H1 (cell line): Measurements from ENCODE around the gene LOXHD1. TPM values are rescaled to one million over a fixed set of nuclear protein-coding genes. Genes with fewer than 3 reads are reported as not detected.

Experiments
- CTCF ChIA-PET: fragments of 300-600 bp; sonication (Branson Sonifier 250); formaldehyde crosslinking; loops from one replicate; lab custom pipeline; 2021; ENCODE audit not compliant: partially characterized antibody; lab: Charles Lee
- POLR2A ChIA-PET: fragments of 300-600 bp; sonication (Branson Sonifier 250); formaldehyde crosslinking; loops from one replicate; lab custom pipeline; 2021; ENCODE audit warnings: inconsistent platforms; ENCODE audit not compliant: partially characterized antibody; lab: Charles Lee
- DNase-seq, 2 experiments: peaks; one replicate each; pipeline versions ENCODE4 v3.0.0 to v3.0.0-alpha.2; 2010 to 2022; ENCODE audit warnings: low spot score in 2 of 2, low read depth in 1 of 2, mixed read lengths in 1 of 2
- FAIRE-seq: peaks from 2 replicates; lab custom pipeline; 2011; peaks lifted over from hg19 to GRCh38; lab: Jason Lieb, UNC
- H2AFZ ChIP-seq: 2 replicates; pipeline ENCODE4 v1.8.1; 2012; ENCODE audit warnings: low read length, inconsistent platforms
- H2AK5ac ChIP-seq: 2 replicates; pipeline ENCODE4 v1.6.1; 2013; ENCODE audit warnings: low read depth, low read length
- H2BK120ac ChIP-seq: replicated peaks from 2 replicates; pipeline ENCODE3; 2013; ENCODE audit warnings: low read depth, low read length, inconsistent platforms
- H2BK12ac ChIP-seq: 2 replicates; pipeline ENCODE4 v1.6.1; 2013; ENCODE audit warnings: low read depth, low read length
- H2BK15ac ChIP-seq: 2 replicates; pipeline ENCODE4 v1.6.1; 2013; ENCODE audit warnings: low read length
- H2BK20ac ChIP-seq: 2 replicates; pipeline ENCODE4 v1.6.1; 2013; ENCODE audit warnings: low read length
- H2BK5ac ChIP-seq: 2 replicates; pipeline ENCODE4 v1.6.1; 2013; ENCODE audit warnings: low read depth, low read length
- H3K14ac ChIP-seq: 2 replicates; pipeline ENCODE4 v1.6.1; 2013; ENCODE audit warnings: inconsistent platforms; ENCODE audit not compliant: insufficient read length
- H3K18ac ChIP-seq: 2 replicates; pipeline ENCODE4 v1.6.1; 2013; ENCODE audit warnings: low read length; ENCODE audit errors: extremely low read depth
- H3K23ac ChIP-seq: 2 replicates; pipeline ENCODE4 v1.6.1; 2013; ENCODE audit warnings: inconsistent platforms; ENCODE audit not compliant: insufficient read length
- H3K23me2 ChIP-seq: 2 replicates; pipeline ENCODE4 v1.6.1; 2013; ENCODE audit warnings: low read depth, low read length
- H3K27ac ChIP-seq: 2 replicates; pipeline ENCODE4 v1.6.1; 2011; ENCODE audit warnings: low read depth, low read length, inconsistent platforms
- H3K27me3 ChIP-seq, 4 experiments: replicated peaks in 1 of 4; 1 replicate in 1 of 4; 2 replicates in 3 of 4; pipeline versions ENCODE4 v1.6.1 to v1.8.1; 2011 to 2013; ENCODE audit warnings: low read length in 3 of 4, mild to moderate bottlenecking in 3 of 4, inconsistent platforms in 2 of 4, mixed read lengths in 2 of 4, moderate library complexity in 1 of 4; ENCODE audit not compliant: control insufficient read depth in 3 of 4, insufficient read depth in 3 of 4; ENCODE audit errors: extremely low read depth in 1 of 4
- H3K36me3 ChIP-seq, 4 experiments: 2 replicates each; pipeline versions ENCODE4 v1.6.1 to v1.8.1; 2011 to 2013; ENCODE audit warnings: mild to moderate bottlenecking in 4 of 4, low read length in 3 of 4, moderate library complexity in 2 of 4, control low read depth in 1 of 4, inconsistent platforms in 1 of 4; ENCODE audit not compliant: insufficient read depth in 4 of 4, control insufficient read depth in 2 of 4
- H3K4ac ChIP-seq: replicated peaks from 2 replicates; pipeline ENCODE3; 2013; ENCODE audit warnings: low read length, low read depth, mixed read lengths, inconsistent platforms; ENCODE audit not compliant: insufficient read length
- H3K4me1 ChIP-seq, 4 experiments: replicated peaks in 1 of 4; 1 replicate in 1 of 4; 2 replicates in 3 of 4; pipeline versions ENCODE4 v1.6.1 to v1.8.1; 2011 to 2013; ENCODE audit warnings: low read length in 3 of 4, inconsistent platforms in 2 of 4, mixed read lengths in 1 of 4; ENCODE audit not compliant: insufficient read depth in 4 of 4, control insufficient read depth in 3 of 4
- H3K4me2 ChIP-seq, 2 experiments: 2 replicates each; pipeline versions ENCODE4 v1.6.1 to v1.8.1; 2011 to 2013; ENCODE audit warnings: low read depth in 2 of 2, low read length in 2 of 2, control low read depth in 1 of 2, inconsistent platforms in 1 of 2, mild to moderate bottlenecking in 1 of 2; ENCODE audit not compliant: insufficient read depth in 1 of 2
- H3K4me3 ChIP-seq, 4 experiments: fragments of 200-600, 300-600 bp in 1 of 4; sonication (generic), shearing (Covaris generic), sonication (Bioruptor Twin) in 1 of 4; 2 replicates each; pipeline versions ENCODE4 v1.5.1 to v1.8.1; 2011 to 2016; ENCODE audit warnings: low read length in 4 of 4, low read depth in 3 of 4, control low read depth in 2 of 4, inconsistent platforms in 2 of 4, mild to moderate bottlenecking in 2 of 4, mixed read lengths in 1 of 4, moderate library complexity in 1 of 4; ENCODE audit not compliant: insufficient read depth in 2 of 4; ENCODE audit errors: extremely low read depth in 1 of 4
- H3K56ac ChIP-seq: replicated peaks from 2 replicates; pipeline ENCODE3; 2013; ENCODE audit warnings: low read depth, mild to moderate bottlenecking, mixed read lengths, low read length, inconsistent platforms; ENCODE audit not compliant: insufficient read length
- H3K79me1 ChIP-seq: 2 replicates; pipeline ENCODE4 v1.6.1; 2013; ENCODE audit warnings: low read depth, low read length, control low read depth
- H3K79me2 ChIP-seq, 2 experiments: 2 replicates each; pipeline versions ENCODE4 v1.6.1 to v1.8.1; 2012 to 2013; ENCODE audit warnings: low read length in 2 of 2, mild to moderate bottlenecking in 2 of 2, inconsistent platforms in 1 of 2; ENCODE audit not compliant: insufficient read depth in 2 of 2, control insufficient read depth in 1 of 2
- H3K9ac ChIP-seq, 4 experiments: replicated peaks in 1 of 4; 1 replicate in 1 of 4; 2 replicates in 3 of 4; pipeline versions ENCODE4 v1.6.1 to v1.8.1; 2011 to 2013; ENCODE audit warnings: low read depth in 3 of 4, low read length in 3 of 4, control low read depth in 2 of 4, mild to moderate bottlenecking in 2 of 4, moderate library complexity in 2 of 4, inconsistent platforms in 1 of 4; ENCODE audit errors: extremely low read depth in 1 of 4
- H3K9me3 ChIP-seq, 2 experiments: 2 replicates each; pipeline versions ENCODE4 v1.6.1 to v1.8.1; 2012 to 2013; ENCODE audit warnings: mild to moderate bottlenecking in 2 of 2, moderate library complexity in 2 of 2, control low read depth in 1 of 2, inconsistent platforms in 1 of 2, low read depth in 1 of 2, low read length in 1 of 2, mixed read lengths in 1 of 2; ENCODE audit not compliant: insufficient read depth in 2 of 2
- H4K20me1 ChIP-seq, 2 experiments: replicated peaks in 1 of 2; 2 replicates each; pipeline versions ENCODE3 to v1.8.1; 2011 to 2013; ENCODE audit warnings: inconsistent platforms in 2 of 2, low read length in 2 of 2, mild to moderate bottlenecking in 1 of 2; ENCODE audit not compliant: insufficient read depth in 2 of 2, control insufficient read depth in 1 of 2
- H4K5ac ChIP-seq: 2 replicates; pipeline ENCODE4 v1.6.1; 2013; ENCODE audit warnings: low read length, low read depth, mixed read lengths, inconsistent platforms; ENCODE audit not compliant: insufficient read length
- H4K8ac ChIP-seq: 2 replicates; pipeline ENCODE4 v1.8.0; 2013; ENCODE audit warnings: mild to moderate bottlenecking, moderate library complexity, low read length, inconsistent platforms; ENCODE audit not compliant: insufficient read depth; ENCODE audit errors: extremely low read depth
- H4K91ac ChIP-seq: replicated peaks from 2 replicates; pipeline ENCODE3; 2013; ENCODE audit warnings: low read length, mixed read lengths, inconsistent platforms; ENCODE audit not compliant: insufficient read length
- CEBPB ChIP-seq: IDR thresholded peaks from 2 replicates; pipeline ENCODE4 v1.6.1; 2012; ENCODE audit warnings: low read depth, low read length
- CTBP2 ChIP-seq: IDR thresholded peaks from 2 replicates; pipeline ENCODE4 v1.7.0; 2011; ENCODE audit warnings: borderline replicate concordance, mild to moderate bottlenecking, moderate library complexity, mixed read lengths, low read length; ENCODE audit not compliant: insufficient read depth, insufficient read length
- FOSL1 ChIP-seq: IDR thresholded peaks from 2 replicates; pipeline ENCODE4 v1.6.1; 2011; ENCODE audit warnings: mild to moderate bottlenecking, low read depth, low read length, moderate library complexity; ENCODE audit not compliant: insufficient read depth
- KDM5A ChIP-seq: fragments of 200-600 bp; IDR thresholded peaks from 2 replicates; pipeline ENCODE4 v1.7.1; 2012; ENCODE audit warnings: mild to moderate bottlenecking, low read length, inconsistent platforms, mixed read lengths
- NRF1 ChIP-seq: IDR thresholded peaks from 2 replicates; pipeline ENCODE4 v1.6.1; 2011; ENCODE audit warnings: mild to moderate bottlenecking, low read depth, low read length, improper control_type of control experiment
- RXRA ChIP-seq: IDR thresholded peaks from 2 replicates; pipeline ENCODE4 v1.6.1; 2011; ENCODE audit warnings: low read depth, mild to moderate bottlenecking, low read length, moderate library complexity; ENCODE audit not compliant: insufficient read depth
- SRF ChIP-seq: IDR thresholded peaks from 2 replicates; pipeline ENCODE4 v1.6.1; 2011; ENCODE audit warnings: mild to moderate bottlenecking, low read depth, low read length, moderate library complexity
- TAF1 ChIP-seq: IDR thresholded peaks from 2 replicates; pipeline ENCODE4 v1.6.1; 2011; ENCODE audit warnings: mild to moderate bottlenecking, low read depth, low read length
- TAF7 ChIP-seq: optimal IDR thresholded peaks from 2 replicates; pipeline ENCODE3; 2011; ENCODE audit warnings: low read depth, mild to moderate bottlenecking, inconsistent platforms, low read length, moderate library complexity, borderline replicate concordance
- TEAD4 ChIP-seq: IDR thresholded peaks from 2 replicates; pipeline ENCODE4 v1.6.1; 2012; ENCODE audit warnings: low read depth, low read length, inconsistent platforms, mixed read lengths
- ZNF274 ChIP-seq: IDR thresholded peaks from 2 replicates; pipeline ENCODE4 v1.7.0; 2012; ENCODE audit warnings: low read length, borderline replicate concordance; ENCODE audit errors: extremely low read depth
- WGBS, 2 experiments: shearing (Covaris generic) in 1 of 2; methylation state at CpG; one replicate each; pipeline versions ENCODE4 v1.1.6 to v1.1.7; 2013 to 2015; ENCODE audit warnings: low lambda C conversion rate in 2 of 2, mixed read lengths in 2 of 2, inconsistent platforms in 1 of 2, low coverage in 1 of 2, missing lambda C conversion rate in 1 of 2; ENCODE audit not compliant: insufficient replicate concordance in 2 of 2, insufficient coverage in 1 of 2, insufficient read length in 1 of 2; ENCODE audit errors: extremely low coverage in 1 of 2, missing lambda C conversion rate in 1 of 2; 5-methylcytosine and 5-hydroxymethylcytosine counted together
- polyA plus RNA-seq, 7 experiments: library from polyadenylated mRNA; depleted of rRNA in 3 of 7; stranded (reverse) in 5 of 7; unstranded in 2 of 7; fragments of >200 nt in 5 of 7; fragments of 200-250 nt in 2 of 7; gene quantifications; 1 replicate in 5 of 7; 2 replicates in 1 of 7; 4 replicates in 1 of 7; pipeline versions ENCODE4 v1.2.1 to v1.2.3, GENCODE V29; 2011 to 2013; ENCODE audit warnings: missing spikeins in 2 of 7, mixed read lengths in 2 of 7
- total RNA-seq: library from RNA; stranded (reverse); fragmentation: NEBNext Ultra II Directional; extraction: Animal tissue kit (Norgen Biotek cat#: 25700); gene quantifications from 2 replicates; pipeline ENCODE4 v1.2.1, GENCODE V29; 2021
- TF ChIP-seq, protein P1 (sequence below): IDR thresholded peaks from 2 replicates; pipeline ENCODE4 v1.6.1; 2011; ENCODE audit warnings: low read depth, mild to moderate bottlenecking, low read length; ENCODE audit not compliant: insufficient read depth

Gene LOXHD1
- total and polyA plus RNA-seq, 2 of the 8 experiments (the other 6 are each of a cell fraction or from before 2014, with no cell fraction given), result 0.02 TPM; not detected in 1

DNA sequence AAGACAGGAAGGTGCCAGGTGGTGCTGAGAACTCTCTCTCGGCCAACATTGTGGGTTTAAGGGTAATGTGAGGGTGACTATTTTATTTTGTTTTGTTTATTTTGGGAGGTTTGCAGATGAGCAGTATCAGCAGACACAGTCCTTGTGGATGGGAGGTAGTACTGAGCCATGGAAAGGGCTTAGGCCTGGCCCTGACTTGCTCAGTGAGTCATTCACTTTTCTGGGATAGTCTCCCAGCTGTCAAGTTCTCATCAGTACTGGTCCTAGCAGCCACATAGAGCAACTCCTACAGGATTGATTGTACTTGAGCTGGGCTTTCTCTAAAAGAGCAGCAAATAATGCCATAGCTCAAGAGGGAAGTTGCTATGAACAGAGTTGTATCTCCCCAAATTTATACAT lies 175.2 kb downstream of the LOXHD1 start:
- ChIA-PET CTCF (interaction anchor here (0.5 to 8.3 kb wide), 35 partner anchors 8 to 1515 kb away, joined by 3 to 136 read pairs (median 5); no protein-coding TSS in a partner anchor), POLR2A (interaction anchor here (1.2 to 1.5 kb wide), 2 partner anchors 15 to 89 kb away, joined by 3 read pairs; no protein-coding TSS in a partner anchor)
- H3K36me3 ChIP-seq, result no peaks in the 10 kb centered on the region

More for the DNA sequence above, 175.2 kb downstream of the LOXHD1 start:
- H3K9me3 ChIP-seq, result no peaks in the 10 kb centered on the region
- H4K8ac ChIP-seq, result no peak overlapping the region
- DNase-seq (no peak), FAIRE-seq (no peak)
- no peak overlapping the region for H3K4me3 ChIP-seq
- no peak overlapping the region for H2BK120ac ChIP-seq
- no peak overlapping the region for H2BK12ac ChIP-seq
- no peaks in the 10 kb centered on the region; the same call in 1 of the 2 replicates for H3K23me2 ChIP-seq
- no peak overlapping the region for H2BK20ac ChIP-seq
- no peak overlapping the region for H3K23ac ChIP-seq
- 76% methylated on average over 1 of the region's 1 CpG; no CpG with 5 or more reads in 1 of the 2 experiments for WGBS, 2 experiments
- peaks cover 5 to 15% (median 10%) of the 10 kb centered on the region in 4 experiments; a peak in 6 of 7 replicates for H3K4me1 ChIP-seq
- H3K56ac ChIP-seq, result no peak overlapping the region
- no peak overlapping the region for H3K4ac ChIP-seq
- H4K5ac ChIP-seq, result no peak overlapping the region
- no peak overlapping the region; the same call in 1 of the 2 replicates for H3K18ac ChIP-seq
- H3K4me2 ChIP-seq, result peak overlapping the region; percentile 2 to 7; a peak in 1 of 4 replicates
- no peak overlapping the region for H2BK5ac ChIP-seq
- H2AK5ac ChIP-seq, result no peak overlapping the region
- H2BK15ac ChIP-seq, result no peak overlapping the region
- H3K9ac ChIP-seq, result no peak overlapping the region
- H3K79me2 ChIP-seq, result no peaks in the 10 kb centered on the region
- no peak overlapping the region for H3K14ac ChIP-seq
- peaks cover 0 to 3% (median 1%) of the 10 kb centered on the region in 4 experiments; a peak in 1 of 7 replicates for H3K27me3 ChIP-seq
- TF ChIP-seq CEBPB (no peak), TEAD4 (no peak), FOSL1 (no peak), KDM5A (no peak), RXRA (no peak), CTBP2 (no peak), TAF1 (no peak), TAF7 (no peak), SRF (no peak), NRF1 (no peak), ZNF274 (no peak)
- TF ChIP-seq, protein P1, sequence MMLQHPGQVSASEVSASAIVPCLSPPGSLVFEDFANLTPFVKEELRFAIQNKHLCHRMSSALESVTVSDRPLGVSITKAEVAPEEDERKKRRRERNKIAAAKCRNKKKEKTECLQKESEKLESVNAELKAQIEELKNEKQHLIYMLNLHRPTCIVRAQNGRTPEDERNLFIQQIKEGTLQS, result no peak
- H2AFZ ChIP-seq, result no peak overlapping the region
- H4K20me1 ChIP-seq, result no peaks in the 10 kb centered on the region
- H3K79me1 ChIP-seq, result no peaks in the 10 kb centered on the region
- H4K91ac ChIP-seq, result no peak overlapping the region
- H3K27ac ChIP-seq, result no peak overlapping the region
